Measurements from ENCODE around the gene IFI44L. TPM values are rescaled to one million over a fixed set of nuclear protein-coding genes. Genes with fewer than 3 reads are reported as not detected.

IFI44L gene
- polyA plus RNA-seq, 3 donors = 2.7 to 11.0 (median 3.7) TPM

DNA sequence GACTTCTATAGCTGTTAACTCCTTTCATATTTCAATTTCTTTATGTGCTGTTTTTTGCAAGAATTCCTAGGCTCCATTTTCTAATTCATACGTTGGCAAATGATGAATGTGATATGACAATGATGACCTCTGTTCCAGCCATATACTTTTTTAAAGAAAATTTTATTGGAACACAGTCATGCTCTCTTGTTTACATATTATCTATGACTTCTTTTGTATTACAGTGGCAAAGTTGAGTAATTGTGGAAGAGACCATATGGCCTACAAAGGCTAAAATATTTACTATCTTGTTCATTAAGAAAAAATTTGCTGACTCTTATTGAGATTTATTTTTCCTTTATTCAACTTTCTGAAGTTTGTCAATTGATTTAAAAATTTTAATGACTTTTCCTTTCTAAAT, 7.1 kb downstream of the IFI44L start:
- WGBS, 3 donors = 83 to 87% (median 86%) methylated on average over 1 of the region's 1 CpG
- H3K27ac ChIP-seq (ENCODE audit: low read depth, low read length) = no peak overlapping the region

GRCh38 chr1:78630600-78630999, 10.4 kb downstream of the IFI44L start:
- WGBS, 3 donors = 72 to 98% (median 95%) methylated on average over 2 of the region's 2 CpGs
- H3K27ac ChIP-seq (ENCODE audit: low read depth, low read length) = no peak overlapping the region

- WGBS, 3 donors = 89 to 98% (median 96%) methylated on average over 4 of the region's 4 CpGs
- H3K27ac ChIP-seq (ENCODE audit: low read depth, low read length) = no peak overlapping the region
Observed at GRCh38 chr1:78633209-78633608, 13.0 kb downstream of the IFI44L start.

GRCh38 chr1:78640462-78640861, 20.2 kb downstream of the IFI44L start:
- 82 to 93% (median 91%) methylated on average over 1 of the region's 1 CpG for WGBS, 3 donors
- H3K27ac ChIP-seq (ENCODE audit: low read depth, low read length) = no peak overlapping the region

GRCh38 chr1:78641558-78641957, 21.3 kb downstream of the IFI44L start:
- H3K27ac ChIP-seq (ENCODE audit: low read depth, low read length) = no peak overlapping the region
- WGBS, 3 donors = 79 to 98% (median 98%) methylated on average over 4 of the region's 4 CpGs

DNA sequence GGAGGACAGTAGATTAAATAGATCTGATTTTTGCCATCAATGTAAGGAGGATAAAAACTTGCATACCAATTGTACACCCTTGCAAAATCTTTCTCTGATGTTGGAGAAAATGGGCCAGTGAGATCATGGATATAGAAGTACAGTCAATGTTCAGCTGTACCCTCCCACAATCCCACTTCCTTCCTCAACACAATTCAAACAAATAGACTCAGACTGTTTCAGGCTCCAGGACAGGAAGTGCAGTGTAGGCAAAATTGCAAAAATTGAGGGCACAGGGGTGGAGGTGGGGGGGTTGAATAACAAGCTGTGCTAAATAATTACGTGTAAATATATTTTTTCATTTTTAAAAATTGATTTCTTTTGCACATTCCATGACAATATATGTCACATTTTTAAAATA, 25.5 kb downstream of the IFI44L start:
- 21 to 59% (median 36%) methylated on average over 1 of the region's 1 CpG for WGBS, 3 donors
- H3K27ac ChIP-seq (ENCODE audit: low read depth, low read length) = no peak overlapping the region

GRCh38 chr1:78647238-78647637, 27.0 kb downstream of the IFI44L start:
- H3K27ac ChIP-seq (ENCODE audit: low read depth, low read length) = no peak overlapping the region
- WGBS, 3 donors = 72 to 92% (median 81%) methylated on average over 1 of the region's 1 CpG

GRCh38 chr1:78649628-78650027, 29.4 kb downstream of the IFI44L start, which contains the start of gene IFI44:
Gene IFI44, plus strand, starts transcription at chr1:78649831. Its CDS starts 365 bp downstream, at chr1:78650196.
- H3K27ac ChIP-seq (ENCODE audit: low read depth, low read length) = no peak within 1 kb of the TSS

GRCh38 chr1:78650114-78650660, 29.9 kb downstream of the IFI44L start:
- no peak overlapping the region for H3K27ac ChIP-seq (ENCODE audit: low read depth, low read length)
- WGBS, 3 donors = 32 to 51% (median 34%) methylated on average over 6 of the region's 6 CpGs

GRCh38 chr1:78651241-78651640, 31.0 kb downstream of the IFI44L start:
- WGBS, 3 donors = 35 to 67% (median 38%) methylated on average over 12 of the region's 12 CpGs
- H3K27ac ChIP-seq (ENCODE audit: low read depth, low read length) = no peak overlapping the region

- no peak overlapping the region for H3K27ac ChIP-seq (ENCODE audit: low read depth, low read length)
- 80 to 90% (median 81%) methylated on average over 17 of the region's 17 CpGs for WGBS, 3 donors
Observed at GRCh38 chr1:78652019-78652560, 31.8 kb downstream of the IFI44L start.

- H3K27ac ChIP-seq (ENCODE audit: low read depth, low read length) = no peak overlapping the region
- WGBS, 3 donors = 96 to 100% (median 100%) methylated on average over 1 of the region's 1 CpG
Observed at GRCh38 chr1:78658901-78659300, 38.7 kb downstream of the IFI44L start.

DNA sequence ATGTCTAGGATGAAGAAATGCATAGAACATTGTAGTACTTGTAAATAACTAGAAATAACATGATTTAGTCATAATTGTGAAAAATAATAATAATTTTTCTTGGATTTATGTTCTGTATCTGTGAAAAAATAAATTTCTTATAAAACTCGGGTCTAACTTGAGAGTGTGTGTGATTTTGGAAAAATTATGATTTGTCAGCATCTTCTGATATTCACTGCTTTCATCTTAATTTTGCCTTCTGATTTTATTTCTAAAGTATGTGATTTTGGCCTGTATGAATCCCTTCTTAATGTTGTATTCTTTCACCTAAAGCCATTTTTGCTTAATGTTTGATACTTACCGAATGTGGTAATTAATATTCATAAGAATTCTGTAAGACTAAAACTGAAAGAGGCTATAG, 43.7 kb downstream of the IFI44L start:
- WGBS, 3 donors = 85 to 86% (median 86%) methylated on average over 2 of the region's 2 CpGs

DNA sequence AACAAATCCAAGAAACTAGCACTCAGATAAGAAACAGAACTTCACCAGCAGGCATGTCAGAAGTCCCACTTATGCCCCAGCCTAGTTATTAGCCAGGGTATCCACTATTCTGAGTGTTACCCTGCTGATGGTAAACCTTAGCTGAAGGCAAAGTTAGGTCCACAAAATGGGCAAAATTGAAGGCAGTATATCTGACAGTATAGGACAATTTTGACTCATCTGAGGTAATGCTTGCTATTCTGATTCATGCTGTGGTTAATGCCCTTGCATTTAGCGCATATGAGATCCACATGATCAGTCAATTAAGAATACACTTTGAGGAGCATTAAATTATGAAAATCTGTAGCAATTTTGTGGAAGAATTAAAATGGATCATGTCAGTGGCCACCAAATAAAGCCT, 44.5 kb downstream of the IFI44L start:
- no peak overlapping the region for H3K27ac ChIP-seq (ENCODE audit: low read depth, low read length)
- WGBS, 3 donors = 97 to 98% (median 97%) methylated on average over 1 of the region's 1 CpG

More for the DNA sequence above, 43.7 kb downstream of the IFI44L start:
- no peak overlapping the region for H3K27ac ChIP-seq (ENCODE audit: low read depth, low read length)

DNA sequence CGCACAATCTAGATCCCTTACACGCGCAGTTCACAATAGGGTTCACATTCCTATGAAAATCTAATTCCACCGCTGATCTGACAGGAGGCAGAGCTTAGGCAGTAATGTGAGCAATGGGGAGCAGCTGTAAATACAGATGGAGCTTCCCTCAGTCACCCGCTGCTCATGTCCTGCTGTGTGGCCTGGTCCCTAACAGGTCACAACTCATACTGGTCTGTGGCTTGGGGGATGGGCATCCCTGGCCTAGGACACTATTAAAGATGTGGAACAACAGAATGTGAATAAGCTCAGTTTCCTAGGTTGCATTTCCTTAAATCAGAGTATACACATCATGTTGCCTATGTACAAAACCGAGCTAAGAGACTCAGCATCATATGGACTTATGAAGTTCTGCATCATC, 45.6 kb downstream of the IFI44L start:
- H3K27ac ChIP-seq (ENCODE audit: low read depth, low read length) = no peak overlapping the region
- WGBS, 3 donors = 93 to 95% (median 94%) methylated on average over 6 of the region's 6 CpGs

GRCh38 chr1:78667939-78668338, 47.7 kb downstream of the IFI44L start:
- no peak overlapping the region for H3K27ac ChIP-seq (ENCODE audit: low read depth, low read length)
- 86 to 98% (median 97%) methylated on average over 1 of the region's 1 CpG for WGBS, 3 donors

- no peak overlapping the region for H3K27ac ChIP-seq (ENCODE audit: low read depth, low read length)
Observed at GRCh38 chr1:78668427-78668826, 48.2 kb downstream of the IFI44L start.

- WGBS, 3 donors = 71 to 100% (median 93%) methylated on average over 1 of the region's 1 CpG
- H3K27ac ChIP-seq (ENCODE audit: low read depth, low read length) = no peak overlapping the region
Observed at GRCh38 chr1:78672428-78672827, 52.2 kb downstream of the IFI44L start.

DNA sequence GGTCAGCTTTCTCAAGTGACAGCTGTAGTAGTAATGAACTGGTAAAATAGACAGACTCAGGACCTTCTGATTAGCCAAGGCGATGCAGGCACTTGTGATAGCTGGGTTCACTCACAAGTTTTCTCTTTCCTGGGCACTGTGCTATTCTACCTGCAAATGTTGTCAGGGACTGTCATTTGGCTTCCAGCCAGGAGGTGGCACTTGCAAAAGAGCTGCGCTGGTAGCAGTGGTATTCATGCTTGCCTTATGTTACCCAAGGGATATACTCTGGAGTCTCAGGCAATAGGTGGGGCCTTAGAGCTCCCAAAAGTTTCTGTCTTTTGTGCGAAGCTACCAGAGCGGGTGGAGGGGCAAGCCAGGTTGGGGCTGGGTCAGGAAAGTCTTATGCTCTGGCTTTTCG, 52.9 kb downstream of the IFI44L start:
- WGBS, 3 donors = 89 to 91% (median 91%) methylated on average over 5 of the region's 5 CpGs
- no peak overlapping the region for H3K27ac ChIP-seq (ENCODE audit: low read depth, low read length)

DNA sequence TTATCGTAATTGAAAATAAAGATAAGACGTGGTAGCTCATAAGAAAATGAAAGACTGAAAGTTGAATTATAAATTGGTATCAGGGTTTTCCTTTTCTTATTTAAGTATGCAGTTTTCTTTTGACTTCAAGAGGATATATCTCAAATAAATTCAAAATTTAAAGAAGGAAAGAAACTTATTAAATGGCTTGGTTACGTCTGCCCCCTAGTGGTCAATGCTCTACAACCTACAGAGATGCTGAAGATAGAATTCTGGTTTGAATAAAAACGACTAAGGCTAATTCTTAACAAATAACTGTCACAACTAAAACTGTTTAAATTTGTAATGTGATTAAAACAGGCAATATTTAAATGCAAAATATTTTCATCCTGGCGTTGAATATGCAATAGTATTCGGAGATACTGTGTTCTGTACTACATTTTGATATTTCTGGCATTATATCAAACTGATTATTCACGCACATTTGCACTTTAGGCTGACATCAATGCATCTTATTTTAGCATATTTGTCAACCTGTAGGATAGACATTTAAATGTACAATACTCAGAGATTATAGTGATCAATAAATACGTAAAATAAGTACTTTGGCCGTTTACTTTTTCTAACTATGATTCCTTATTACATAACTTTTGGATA, 56.2 kb downstream of the IFI44L start:
- no peak overlapping the region for H3K27ac ChIP-seq (ENCODE audit: low read depth, low read length)
- 28 to 47% (median 46%) methylated on average over 9 of the region's 9 CpGs for WGBS, 3 donors

Measured in adipose tissue (tissue), 3 donors.